ENCODE results near the gene ZNF236.
"Not testable (repeated sequence)": the region's sequence is repeated elsewhere in the genome, so short reads cannot be mapped to it uniquely, and the experiment has no call there.

ZNF236 gene

GRCh38 chr18:76988827-76989646 is 166.7 kb downstream of the ZNF236 start:
- no peak for TF ChIP-seq ZFX (IDR thresholded peaks at IDR 0.05; ENCODE audit: borderline replicate concordance)
- no peak overlapping the region for H3K27ac ChIP-seq

GRCh38 chr18:76989647-76990190 is 167.4 kb downstream of the ZNF236 start:
- no peak overlapping the region for H3K27ac ChIP-seq

GRCh38 chr18:76990343-76991020 is 168.1 kb downstream of the ZNF236 start:
- H3K27ac ChIP-seq, result not testable (repeated sequence)

More at GRCh38 chr18:76989647-76990190, 167.4 kb downstream of the ZNF236 start:
- no peak for TF ChIP-seq ZFX (IDR thresholded peaks at IDR 0.05; ENCODE audit: borderline replicate concordance)
- no peak for TF ChIP-seq CTCF (IDR thresholded peaks at IDR 0.05)

GRCh38 chr18:76991021-76991688 is 168.8 kb downstream of the ZNF236 start:
- no peak overlapping the region for H3K27ac ChIP-seq
- TF ChIP-seq CTCF (IDR thresholded peaks at IDR 0.05), result no peak
- TF ChIP-seq ZFX (IDR thresholded peaks at IDR 0.05; ENCODE audit: borderline replicate concordance), result no peak

- H3K27ac ChIP-seq, result no peak overlapping the region
- TF ChIP-seq CTCF (IDR thresholded peaks at IDR 0.05) (no peak), ZFX (IDR thresholded peaks at IDR 0.05; ENCODE audit: borderline replicate concordance) (no peak)
These were observed 170.1 kb downstream of the ZNF236 start for GRCh38 chr18:76992226-76993084.

- no peak overlapping the region for H3K27ac ChIP-seq
- TF ChIP-seq ZFX (IDR thresholded peaks at IDR 0.05; ENCODE audit: borderline replicate concordance) (no peak), CTCF (IDR thresholded peaks at IDR 0.05) (no peak)
These were observed 170.7 kb downstream of the ZNF236 start for GRCh38 chr18:76993085-76993382.

GRCh38 chr18:76993573-76993972 is 171.2 kb downstream of the ZNF236 start:
- no peak overlapping the region for H3K27ac ChIP-seq
- TF ChIP-seq CTCF (IDR thresholded peaks at IDR 0.05) (no peak), ZFX (IDR thresholded peaks at IDR 0.05; ENCODE audit: borderline replicate concordance) (no peak)

Measured in 22Rv1 (cell line).